HCT116 (cell line): ENCODE results near the gene U2AF2. TPM values are rescaled to one million over a fixed set of nuclear protein-coding genes. Genes with fewer than 3 reads are reported as not detected.

Experiments
- ATAC-seq: fragments of 200-7000 bp; cut with Tn5 transposase; 2 replicates; pipeline ENCODE4 v1.9.1; 2020; ENCODE audit warnings: mild to moderate bottlenecking, moderate library complexity
- BruUV-seq: library from RNA; stranded (reverse); fragments of 400-500 nt; replicated peaks from 2 replicates; lab custom pipeline; 2021; lab: Mats Ljungman, UMichigan
- CTCF ChIA-PET: fragments of 300-600 bp; sonication (Branson Sonifier 250); formaldehyde crosslinking; loops from one replicate; lab custom pipeline; 2021; ENCODE audit warnings: antibody characterized with exemption; lab: Charles Lee
- POLR2A ChIA-PET: fragments of 300-600, 350-600 bp; sonication (Branson Sonifier 250); formaldehyde crosslinking; loops from one replicate; lab custom pipeline; 2021; ENCODE audit warnings: antibody characterized with exemption; lab: Charles Lee
- RAD21 ChIA-PET, 2 experiments: fragments of 300-600 bp; sonication (Branson Sonifier 250); formaldehyde crosslinking; loops; one replicate each; lab custom pipeline; 2023; ENCODE audit warnings: low total read pairs in 2 of 2; ENCODE audit not compliant: uncharacterized antibody in 2 of 2, unreplicated experiment in 2 of 2, low non-redundant PET in 1 of 2; lab: Charles Lee
- DNase-seq: peaks from one replicate; pipeline ENCODE4 v3.0.0-alpha.2; 2010; ENCODE audit warnings: low read depth, low spot score
- H2AFZ ChIP-seq: fragments of 200-600 bp; shearing (Covaris generic), sonication (generic); 2 replicates; pipeline ENCODE4 v1.6.1; 2017; ENCODE audit warnings: low read depth, mixed run types, mixed read lengths, antibody characterized with exemption, low read length; ENCODE audit not compliant: poor library complexity, severe bottlenecking
- H3K27ac ChIP-seq: 2 replicates; pipeline ENCODE4 v1.5.1; 2012; ENCODE audit warnings: low read depth, low read length
- H3K27me3 ChIP-seq: fragments of 200-600 bp; sonication (generic); 2 replicates; pipeline ENCODE4 v1.6.1; 2016; ENCODE audit warnings: mixed run types, low read length, mixed read lengths; ENCODE audit not compliant: insufficient read depth
- H3K36me3 ChIP-seq, 2 experiments: fragments of 200-500 bp in 1 of 2; fragments of 200-600 bp in 1 of 2; sonication (Bioruptor generic) in 1 of 2; sonication (generic) in 1 of 2; 2 replicates each; pipeline versions ENCODE4 v1.5.1 to v1.6.1; 2014 to 2016; ENCODE audit warnings: low read length in 2 of 2, inconsistent platforms in 1 of 2, mixed read lengths in 1 of 2, mixed run types in 1 of 2; ENCODE audit not compliant: insufficient read depth in 2 of 2, control insufficient read depth in 1 of 2
- H3K4me1 ChIP-seq, 2 experiments: fragments of 200-600 bp in 1 of 2; sonication (generic) in 1 of 2; 2 replicates each; pipeline versions ENCODE4 v1.5.1 to v1.6.1; 2012 to 2017; ENCODE audit warnings: low read length in 2 of 2, inconsistent platforms in 1 of 2, mild to moderate bottlenecking in 1 of 2, mixed read lengths in 1 of 2, mixed run types in 1 of 2, moderate library complexity in 1 of 2; ENCODE audit not compliant: insufficient read depth in 2 of 2, control insufficient read depth in 1 of 2
- H3K4me2 ChIP-seq: fragments of 200-600 bp; sonication (generic); 2 replicates; pipeline ENCODE4 v1.6.1; 2017; ENCODE audit warnings: mixed run types, low read length, mixed read lengths
- H3K4me3 ChIP-seq, 2 experiments: fragments of 200-600 bp in 1 of 2; sonication (generic) in 1 of 2; replicated peaks in 1 of 2; 2 replicates each; pipeline ENCODE4 v1.5.1; 2011 to 2016; ENCODE audit warnings: low read length in 2 of 2, control low read depth in 1 of 2, low read depth in 1 of 2, mild to moderate bottlenecking in 1 of 2, mixed read lengths in 1 of 2, mixed run types in 1 of 2
- H3K79me2 ChIP-seq: fragments of 200-600 bp; sonication (generic); 2 replicates; pipeline ENCODE4 v1.6.1; 2017; ENCODE audit warnings: mild to moderate bottlenecking, mixed run types, low read length, moderate library complexity, mixed read lengths; ENCODE audit not compliant: insufficient read depth
- H3K9ac ChIP-seq: fragments of 200-600 bp; sonication (generic); 2 replicates; pipeline ENCODE4 v1.6.1; 2016; ENCODE audit warnings: low read length, mixed read lengths
- H3K9me2 ChIP-seq: fragments of 200-600 bp; sonication (generic), shearing (Covaris generic); 2 replicates; pipeline ENCODE4 v1.6.1; 2017; ENCODE audit warnings: mixed run types, mild to moderate bottlenecking, moderate library complexity; ENCODE audit not compliant: insufficient read depth
- H3K9me3 ChIP-seq, 2 experiments: fragments of 200-500 bp in 1 of 2; fragments of 200-600 bp in 1 of 2; sonication (Bioruptor generic) in 1 of 2; sonication (generic) in 1 of 2; 2 replicates each; pipeline ENCODE4 v1.6.1; 2014 to 2017; ENCODE audit warnings: low read length in 2 of 2, mixed read lengths in 2 of 2, inconsistent platforms in 1 of 2, low read depth in 1 of 2, mild to moderate bottlenecking in 1 of 2, mixed run types in 1 of 2, moderate library complexity in 1 of 2; ENCODE audit not compliant: control insufficient read depth in 1 of 2, insufficient read depth in 1 of 2
- H4K20me1 ChIP-seq: fragments of 200-600 bp; sonication (generic), shearing (Covaris generic); 2 replicates; pipeline ENCODE4 v1.6.1; 2017; ENCODE audit warnings: mixed run types, mild to moderate bottlenecking, moderate library complexity; ENCODE audit not compliant: insufficient read depth
- ATF3 ChIP-seq: IDR thresholded peaks from 2 replicates; pipeline ENCODE4 v1.6.1; 2012
- CBX3 ChIP-seq: IDR thresholded peaks from 2 replicates; pipeline ENCODE4 v1.6.1; 2012; ENCODE audit warnings: low read depth
- CEBPB ChIP-seq: IDR thresholded peaks from 2 replicates; pipeline ENCODE4 v1.6.1; 2012; ENCODE audit warnings: low read depth
- CTCF ChIP-seq, 3 experiments: fragments of 200-600 bp in 1 of 3; sonication (generic) in 1 of 3; IDR thresholded peaks in 2 of 3; conservative IDR thresholded peaks in 1 of 3; 2 replicates each; pipeline ENCODE4 v1.5.1; 2012 to 2017; ENCODE audit warnings: low read depth in 2 of 3, low read length in 2 of 3, antibody characterized with exemption in 1 of 3, borderline replicate concordance in 1 of 3, control low read depth in 1 of 3, mild to moderate bottlenecking in 1 of 3, mixed read lengths in 1 of 3, mixed run types in 1 of 3, moderate library complexity in 1 of 3; ENCODE audit not compliant: insufficient read depth in 1 of 3
- EGR1 ChIP-seq: IDR thresholded peaks from 2 replicates; pipeline ENCODE4 v1.6.1; 2012; ENCODE audit warnings: low read depth
- ELF1 ChIP-seq: IDR thresholded peaks from 2 replicates; pipeline ENCODE4 v1.6.1; 2012; ENCODE audit warnings: low read depth, borderline replicate concordance
- EZH2 ChIP-seq: fragments of 200-600 bp; sonication (generic); IDR thresholded peaks from 2 replicates; pipeline ENCODE4 v1.6.1; 2017; ENCODE audit warnings: antibody characterized with exemption, mixed run types
- EZH2phosphoT487 ChIP-seq: fragments of 200-600 bp; IDR thresholded peaks from 2 replicates; pipeline ENCODE4 v1.6.1; 2018; ENCODE audit warnings: antibody characterized with exemption, borderline replicate concordance
- FOSL1 ChIP-seq: IDR thresholded peaks from 2 replicates; pipeline ENCODE4 v1.6.1; 2012; ENCODE audit warnings: low read depth
- JUND ChIP-seq: IDR thresholded peaks from 2 replicates; pipeline ENCODE4 v1.6.1; 2012
- MAX ChIP-seq: IDR thresholded peaks from 2 replicates; pipeline ENCODE4 v1.6.1; 2012
- POLR2A ChIP-seq: IDR thresholded peaks from 2 replicates; pipeline ENCODE4 v1.7.0; 2011; ENCODE audit warnings: borderline replicate concordance; ENCODE audit not compliant: insufficient read depth, insufficient read length; ENCODE audit errors: extremely low read depth
- POLR2AphosphoS5 ChIP-seq: IDR thresholded peaks from 2 replicates; pipeline ENCODE4 v1.6.1; 2011; ENCODE audit warnings: mild to moderate bottlenecking, low read depth, low read length, moderate library complexity
- REST ChIP-seq: IDR thresholded peaks from 2 replicates; pipeline ENCODE4 v1.6.1; 2012; ENCODE audit warnings: low read depth
- SIN3A ChIP-seq: IDR thresholded peaks from 2 replicates; pipeline ENCODE4 v1.6.1; 2012; ENCODE audit warnings: low read depth
- TCF7L2 ChIP-seq: IDR thresholded peaks from 2 replicates; pipeline ENCODE4 v1.7.0; 2011; ENCODE audit warnings: borderline replicate concordance, inconsistent platforms; ENCODE audit not compliant: insufficient read depth, insufficient read length; ENCODE audit errors: extremely low read depth
- YY1 ChIP-seq: IDR thresholded peaks from 2 replicates; pipeline ENCODE4 v1.6.1; 2011; ENCODE audit warnings: low read length, low read depth, moderate library complexity, mild to moderate bottlenecking; ENCODE audit not compliant: insufficient replicate concordance; ENCODE audit errors: extremely low read depth
- ZBTB33 ChIP-seq: IDR thresholded peaks from 2 replicates; pipeline ENCODE4 v1.6.1; 2011; ENCODE audit warnings: mild to moderate bottlenecking, low read length, moderate library complexity; ENCODE audit not compliant: insufficient replicate concordance; ENCODE audit errors: extremely low read depth
- ZFX ChIP-seq: fragments of 450-650 bp; IDR thresholded peaks from 2 replicates; pipeline ENCODE4 v1.6.1; 2017
- ZNF274 ChIP-seq: fragments of 200-500 bp; sonication (Bioruptor generic); IDR thresholded peaks from 2 replicates; pipeline ENCODE4 v1.6.1; 2014; ENCODE audit warnings: mild to moderate bottlenecking, low read depth, low read length, inconsistent platforms
- intact Hi-C: fragments of 100-400 bp; cut with micrococcal nuclease; formaldehyde crosslinking; loops from 2 replicates; pipeline ENCODE4 v1.10.0; 2022
- total RNA-seq: library from RNA; stranded (reverse); gene quantifications from one replicate; pipeline ENCODE4 v1.2.1, GENCODE V29; 2021; ENCODE audit not compliant: unreplicated experiment

The U2AF2 gene
- total RNA-seq, 1 experiment from 2014 or later: 259 TPM

- Histone ChIP-seq H3K4me1 (peaks cover 11 to 41% of the 10 kb centered on the region in 2 experiments), H3K79me2 (peaks cover 90% of the 10 kb centered on the region), H3K9me3 (no peaks in the 10 kb centered on the region), H3K27me3 (no peaks in the 10 kb centered on the region), H3K9ac (no peak overlapping the region)
- POLR2A ChIA-PET: no interaction called here
- no peak for ATAC-seq
- BruUV-seq: no TSS peak
- intact Hi-C loops: no loop called here
- TF ChIP-seq CTCF (IDR thresholded peaks at IDR 0.05 in 2 of 3, conservative IDR thresholded peaks at IDR 0.05 in 1 of 3; ENCODE audit: borderline replicate concordance in 1 of 3, insufficient read depth in 1 of 3, low read depth in 2 of 3, low read length in 2 of 3): no peak
- no peak for TF ChIP-seq EZH2phosphoT487
- no peak for TF ChIP-seq CEBPB
- TF ChIP-seq FOSL1: no peak
- TF ChIP-seq SIN3A: no peak
- TF ChIP-seq TCF7L2: no peak
- TF ChIP-seq REST: no peak
- no peak for TF ChIP-seq ZBTB33
- no peak for TF ChIP-seq POLR2AphosphoS5
- TF ChIP-seq EGR1: no peak
- no peak for TF ChIP-seq MAX
- TF ChIP-seq ELF1: no peak
- TF ChIP-seq EZH2: no peak
- TF ChIP-seq ATF3: no peak
- no peak for TF ChIP-seq CBX3
- no peak for TF ChIP-seq JUND
- no peak for TF ChIP-seq ZFX
- no peak for TF ChIP-seq POLR2A
- no peak for TF ChIP-seq YY1
- no peak for TF ChIP-seq ZNF274
- TF ChIP-seq, all 23 proteins: peak for 0
- H3K36me3 ChIP-seq: peaks cover 16 to 30% of the 10 kb centered on the region in 2 experiments; a peak in 3 of 4 replicates
- no peak overlapping the region for H3K4me2 ChIP-seq
- H2AFZ ChIP-seq: no peak overlapping the region
- no peak for DNase-seq
- ChIA-PET CTCF (no interaction called here), RAD21 (no interaction called here)
- 0 out of 2 replicates have a peak, but pooled peaks cover 8% of the 10 kb centered on the region for H4K20me1 ChIP-seq
- H3K9me2 ChIP-seq: no peaks in the 10 kb centered on the region
- H3K4me3 ChIP-seq: no peak overlapping the region
- H3K27ac ChIP-seq: no peak overlapping the region
Measured at GRCh38 chr19:55677572-55678028, 22.8 kb downstream of the U2AF2 start.
